SK-N-DZ (cell line): ENCODE measurements around the gene STX1B.
"Not testable (repeated sequence)": the region's sequence is repeated elsewhere in the genome, so short reads cannot be mapped to it uniquely, and the experiment has no call there.

ENCODE experiments used
- DNase-seq: peaks from one replicate; pipeline ENCODE4 v3.0.0-alpha.2; 2015; ENCODE audit warnings: low spot score

The STX1B gene

GRCh38 chr16:31013292-31013691, 2.9 kb upstream of the STX1B start:
- DNase-seq: not testable (repeated sequence)

GRCh38 chr16:31011815-31012214, 1.4 kb upstream of the STX1B start:
- DNase-seq: not testable (repeated sequence)

DNA sequence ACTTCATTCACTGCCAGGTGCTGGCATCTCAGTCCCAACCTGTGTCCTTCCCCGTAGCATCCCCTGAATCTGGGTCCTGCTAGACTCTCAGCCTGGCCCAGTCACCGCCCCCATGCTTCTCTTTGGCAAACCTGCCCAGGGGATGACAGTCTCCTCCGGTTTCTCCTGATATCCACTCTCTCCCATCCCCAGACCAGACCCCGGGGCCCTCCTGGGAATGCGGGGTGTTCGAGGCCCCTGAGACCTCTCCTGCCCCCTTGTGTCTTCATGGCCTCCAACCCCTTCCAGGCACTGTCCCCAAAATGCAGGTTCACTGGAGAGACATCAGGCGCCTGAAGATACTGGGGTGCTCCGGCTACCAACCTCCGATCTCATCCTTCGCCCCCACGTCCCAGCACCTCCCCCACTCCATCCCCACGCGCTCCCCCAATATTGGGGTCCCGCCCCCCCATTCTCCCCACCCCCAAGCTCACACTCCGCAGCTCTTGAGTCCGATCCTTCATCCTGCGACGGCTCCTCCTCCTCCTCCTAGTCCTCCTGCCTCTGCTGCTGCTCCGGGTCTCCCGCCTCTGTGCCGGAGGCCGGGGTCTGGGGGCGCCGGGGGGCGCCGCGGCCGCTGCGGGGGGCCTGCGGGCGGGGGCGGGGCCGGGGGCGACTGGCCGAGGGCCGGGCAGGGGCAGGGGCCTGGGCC, 399 bp downstream of the STX1B start:
- DNase-seq: no peak

GRCh38 chr16:31009120-31009519, 1.3 kb downstream of the STX1B start:
- DNase-seq: no peak

DNA sequence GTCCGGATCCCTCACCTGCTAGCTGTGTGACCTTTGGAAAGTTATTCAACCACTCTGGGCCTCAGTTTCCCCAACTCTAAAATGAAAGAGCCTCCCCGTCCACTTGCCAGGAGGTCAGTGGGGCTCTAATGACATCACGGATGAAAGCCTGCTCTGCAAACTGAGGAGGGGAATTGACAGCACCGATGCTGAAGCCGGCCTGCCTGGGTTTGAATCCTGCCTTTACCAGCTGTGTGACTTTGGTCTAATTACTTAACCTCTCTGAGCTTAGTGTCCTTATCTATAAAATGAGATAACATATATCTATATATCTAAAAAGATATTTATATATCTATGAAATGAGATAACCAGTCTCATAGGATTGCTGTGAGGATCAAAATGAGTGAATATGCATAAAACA, 1.9 kb downstream of the STX1B start:
- no peak for DNase-seq

- no peak for DNase-seq
Observed at GRCh38 chr16:31008149-31008548, 2.3 kb downstream of the STX1B start.

DNA sequence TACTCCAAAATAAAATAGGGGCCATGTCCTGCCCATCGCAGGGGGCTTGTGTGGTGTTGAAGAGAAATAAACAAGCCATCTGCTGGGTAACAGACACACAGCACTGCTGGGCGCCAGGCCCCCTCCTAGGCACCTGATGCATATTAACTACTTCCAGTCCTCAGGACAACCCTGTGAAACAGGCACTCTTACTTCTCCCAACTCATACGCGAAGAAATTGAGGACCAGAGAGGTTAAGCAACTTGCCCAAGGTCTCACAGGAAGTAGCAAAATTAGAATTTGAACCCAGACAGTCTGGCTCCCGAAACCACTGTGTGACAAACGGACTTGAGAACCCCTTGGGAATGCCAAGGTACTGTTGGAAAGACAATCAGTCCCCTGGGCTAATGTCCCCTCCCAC, 2.8 kb downstream of the STX1B start:
- DNase-seq: no peak

GRCh38 chr16:31006589-31006988, 3.8 kb downstream of the STX1B start:
- no peak for DNase-seq

GRCh38 chr16:31006086-31006385, 4.4 kb downstream of the STX1B start:
- no peak for DNase-seq

GRCh38 chr16:31005350-31006085, 4.9 kb downstream of the STX1B start:
- no peak for DNase-seq

DNA sequence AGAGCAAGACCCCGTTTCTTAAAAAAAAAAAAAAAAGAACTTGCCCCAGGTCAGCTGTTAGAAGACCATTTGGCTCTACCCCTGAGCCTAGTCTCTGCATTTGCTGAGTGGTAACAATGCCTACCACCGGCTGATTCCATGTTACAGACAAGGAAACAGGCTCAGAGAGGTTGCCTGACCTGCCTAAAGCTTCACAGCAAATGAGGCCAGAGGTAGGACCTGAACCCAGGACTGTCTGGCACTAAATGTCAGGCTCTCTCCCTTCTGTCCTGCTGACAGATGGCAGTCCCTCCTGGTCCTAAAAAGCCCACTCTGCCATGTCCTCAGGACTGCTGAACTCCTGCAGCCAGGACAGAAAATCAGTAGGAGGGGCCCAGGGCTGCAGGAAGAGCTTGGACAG, 5.8 kb downstream of the STX1B start:
- no peak for DNase-seq

DNA sequence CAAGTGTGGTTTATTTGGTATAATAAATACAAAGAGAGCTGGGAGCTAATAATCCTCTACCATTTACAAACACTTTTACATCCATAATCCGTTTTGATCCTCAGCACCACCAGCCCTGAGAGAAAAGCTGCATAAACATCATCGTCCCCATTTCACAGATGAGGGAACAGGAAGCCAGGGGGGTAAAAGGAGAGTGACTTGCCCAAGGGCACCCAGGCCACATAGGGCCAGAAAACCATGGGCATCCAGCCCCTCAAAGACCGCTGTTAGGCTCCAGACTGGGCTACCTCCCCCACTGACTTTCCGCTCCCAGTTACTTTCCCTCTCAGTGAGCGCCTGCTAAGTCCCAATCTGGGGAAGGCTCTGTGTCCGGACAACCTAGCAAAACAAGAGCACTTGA, 6.7 kb downstream of the STX1B start:
- DNase-seq: no peak

GRCh38 chr16:31002862-31003341, 7.5 kb downstream of the STX1B start:
- DNase-seq: no peak

DNA sequence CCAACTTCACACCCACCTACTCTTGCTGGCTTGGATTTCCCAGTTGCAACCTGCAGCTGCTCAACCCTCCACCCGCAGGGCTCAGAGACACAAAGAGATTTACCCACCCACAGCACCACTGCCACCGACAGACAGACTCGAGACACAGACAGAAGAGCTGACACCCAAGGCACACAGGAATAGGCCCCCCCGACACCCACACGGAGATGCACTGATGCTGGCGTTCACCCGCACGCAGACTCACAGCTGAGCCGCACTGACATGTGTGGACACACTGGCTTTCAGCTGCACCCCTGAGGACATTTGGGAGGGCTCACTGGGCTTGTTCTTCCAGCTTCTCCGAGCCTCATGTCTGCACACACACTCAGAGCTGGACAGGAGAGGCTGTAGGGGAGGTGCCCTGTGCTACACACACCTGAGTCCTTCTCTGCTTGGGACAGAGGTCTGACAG, 8.2 kb downstream of the STX1B start:
- DNase-seq: no peak

DNA sequence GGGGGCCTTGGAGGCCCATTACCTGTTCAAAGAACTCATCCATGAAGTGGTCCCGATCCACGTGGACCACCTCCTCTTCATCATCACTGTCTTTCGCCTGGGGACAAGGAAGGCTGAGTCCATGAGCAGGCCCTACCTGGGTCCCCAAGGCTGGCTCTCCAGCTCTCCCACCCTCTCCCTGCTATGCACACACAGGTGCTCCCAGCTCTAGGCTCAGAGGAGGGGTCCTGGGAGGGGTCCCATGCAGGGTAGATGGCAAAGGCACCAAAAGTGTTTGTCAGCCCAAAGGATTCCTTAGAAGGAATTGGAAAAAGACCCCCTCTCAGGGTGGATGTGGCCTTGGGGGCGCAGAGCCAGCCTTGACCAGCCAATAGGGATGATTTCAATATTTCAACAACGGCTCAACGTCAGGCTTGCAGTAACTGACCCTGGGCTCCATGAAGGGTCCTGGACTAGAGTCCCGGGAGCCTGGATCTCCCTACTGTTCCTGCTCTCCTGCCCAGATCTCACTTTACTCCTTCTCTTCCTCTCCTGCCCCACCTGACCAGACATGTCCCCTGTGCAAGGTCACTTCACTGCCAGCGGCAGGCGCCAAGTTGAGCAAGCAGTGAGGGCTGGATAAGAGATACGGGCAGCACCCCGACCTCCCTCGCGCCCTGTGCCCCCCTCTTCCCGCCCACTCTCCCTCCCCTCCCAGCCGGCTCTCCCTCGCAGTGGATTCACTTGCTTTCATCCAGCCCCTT, 8.8 kb downstream of the STX1B start:
- no peak for DNase-seq

- DNase-seq: no peak
Observed at GRCh38 chr16:31000671-31001382, 9.6 kb downstream of the STX1B start.

GRCh38 chr16:30998852-30999761, 11.3 kb downstream of the STX1B start:
- no peak for DNase-seq

DNA sequence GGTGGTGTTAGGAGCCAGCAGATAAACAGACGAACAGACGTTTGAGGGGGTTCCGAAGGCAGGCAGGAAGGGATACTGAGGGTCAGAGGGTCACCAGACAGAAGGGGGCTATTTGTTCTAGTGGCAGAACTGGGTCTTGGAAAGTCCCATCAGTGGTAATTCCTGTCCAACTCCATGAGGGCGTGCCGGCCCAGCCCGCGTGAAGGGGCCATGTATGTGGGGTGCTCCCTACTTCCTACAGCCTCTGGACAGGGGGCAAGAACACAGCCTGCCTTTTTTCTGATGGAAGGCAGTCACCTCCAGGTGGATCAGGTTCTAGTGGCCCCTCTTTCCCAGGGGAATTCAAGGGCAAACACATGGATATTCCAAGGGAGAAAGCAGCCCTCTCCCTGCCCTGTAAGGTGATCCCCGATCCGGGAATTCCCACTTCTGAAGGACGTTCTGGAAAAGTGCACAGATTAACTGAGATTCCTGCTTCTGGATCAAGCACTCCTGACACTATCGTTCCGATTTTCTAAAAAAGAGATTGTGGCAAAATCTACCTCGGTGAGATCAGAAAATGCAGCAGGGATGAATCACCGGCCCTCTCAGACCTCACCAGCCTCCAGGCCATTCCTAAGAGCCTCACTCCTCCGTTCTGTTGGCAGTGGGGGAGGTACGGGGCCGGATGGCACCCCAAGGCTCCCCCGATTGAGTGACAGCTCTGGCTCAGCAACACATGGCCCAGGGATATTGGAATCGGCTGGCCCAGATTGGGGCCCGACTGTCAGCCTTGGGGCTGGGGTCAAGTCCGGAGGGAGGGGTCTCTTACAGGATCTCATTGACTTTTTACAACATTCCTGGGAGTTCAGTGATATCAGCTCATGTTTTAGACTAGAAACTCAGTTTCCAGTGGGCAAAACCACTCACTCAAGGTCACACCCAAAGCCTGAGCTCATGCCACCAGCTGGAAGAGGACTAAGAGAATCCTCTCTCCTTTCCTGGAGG, 12.4 kb downstream of the STX1B start:
- DNase-seq: no peak

- no peak for DNase-seq
Observed at GRCh38 chr16:30996985-30997724, 13.3 kb downstream of the STX1B start.
